ENCODE data around the gene NFAM1.

GRCh38 chr22:42410708-42411107 is 21.5 kb downstream of the NFAM1 start:
- TF ChIP-seq TCF7L2 (IDR thresholded peaks at IDR 0.05; ENCODE audit: low read depth, low read length) (no peak), ZNF768 (CRISPR knock-in tag; IDR thresholded peaks at IDR 0.05) (no peak), ZNF335 (CRISPR knock-in tag; IDR thresholded peaks at IDR 0.05) (no peak), MYC (CRISPR knock-in tag; IDR thresholded peaks at IDR 0.05; ENCODE audit: borderline replicate concordance) (no peak), ELF1 (CRISPR knock-in tag; IDR thresholded peaks at IDR 0.05) (no peak), IKZF1 (IDR thresholded peaks at IDR 0.05) (no peak)
- TF ChIP-seq, protein P1, sequence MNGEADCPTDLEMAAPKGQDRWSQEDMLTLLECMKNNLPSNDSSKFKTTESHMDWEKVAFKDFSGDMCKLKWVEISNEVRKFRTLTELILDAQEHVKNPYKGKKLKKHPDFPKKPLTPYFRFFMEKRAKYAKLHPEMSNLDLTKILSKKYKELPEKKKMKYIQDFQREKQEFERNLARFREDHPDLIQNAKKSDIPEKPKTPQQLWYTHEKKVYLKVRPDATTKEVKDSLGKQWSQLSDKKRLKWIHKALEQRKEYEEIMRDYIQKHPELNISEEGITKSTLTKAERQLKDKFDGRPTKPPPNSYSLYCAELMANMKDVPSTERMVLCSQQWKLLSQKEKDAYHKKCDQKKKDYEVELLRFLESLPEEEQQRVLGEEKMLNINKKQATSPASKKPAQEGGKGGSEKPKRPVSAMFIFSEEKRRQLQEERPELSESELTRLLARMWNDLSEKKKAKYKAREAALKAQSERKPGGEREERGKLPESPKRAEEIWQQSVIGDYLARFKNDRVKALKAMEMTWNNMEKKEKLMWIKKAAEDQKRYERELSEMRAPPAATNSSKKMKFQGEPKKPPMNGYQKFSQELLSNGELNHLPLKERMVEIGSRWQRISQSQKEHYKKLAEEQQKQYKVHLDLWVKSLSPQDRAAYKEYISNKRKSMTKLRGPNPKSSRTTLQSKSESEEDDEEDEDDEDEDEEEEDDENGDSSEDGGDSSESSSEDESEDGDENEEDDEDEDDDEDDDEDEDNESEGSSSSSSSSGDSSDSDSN (CRISPR knock-in tag; IDR thresholded peaks at IDR 0.05), result no peak
